Measurements from ENCODE around the gene CAAP1. TPM values are rescaled to one million over a fixed set of nuclear protein-coding genes. Genes with fewer than 3 reads are reported as not detected.

CAAP1 gene
- total RNA-seq, 2 donors from 2014 or later, result 25.1 to 41.6 TPM

GRCh38 chr9:26812217-26812616, 80.4 kb downstream of the CAAP1 start:
- no peak for TF ChIP-seq CTCF (conservative IDR thresholded peaks at IDR 0.05)
- H3K4me1 ChIP-seq (ENCODE audit: control insufficient read depth, insufficient read depth, low read length), result no peaks in the 10 kb centered on the region
- peaks cover 12% of the 10 kb centered on the region for H3K9me3 Mint-ChIP-seq
- DNase-seq, result no peak
- H3K27ac Mint-ChIP-seq, result no peak overlapping the region
- H3K9me3 ChIP-seq (ENCODE audit: control insufficient read depth, low read length), result no peaks in the 10 kb centered on the region
- H3K27me3 Mint-ChIP-seq (ENCODE audit: insufficient read depth), result no peaks in the 10 kb centered on the region
- H3K4me1 Mint-ChIP-seq, result peaks cover 4% of the 10 kb centered on the region
- no peaks in the 10 kb centered on the region for H3K27me3 ChIP-seq (ENCODE audit: control insufficient read depth, insufficient read depth, low read length, poor library complexity, severe bottlenecking)
- no peaks in the 10 kb centered on the region for H3K36me3 ChIP-seq (ENCODE audit: control insufficient read depth, insufficient read depth, low read length)
- WGBS, 2 experiments (ENCODE audit: insufficient coverage in 1 of 2, insufficient read length in 1 of 2), result 78 to 100% methylated on average over 1 to 3 of the region's 3 CpGs
- H3K36me3 Mint-ChIP-seq (ENCODE audit: low read depth), result no peaks in the 10 kb centered on the region
- no peak overlapping the region for H3K27ac ChIP-seq (ENCODE audit: low read depth, low read length)
- H3K9ac ChIP-seq (ENCODE audit: extremely low read depth, low read length, poor library complexity, severe bottlenecking), result no peak overlapping the region
- no peak overlapping the region for H3K4me3 Mint-ChIP-seq
- H3K4me3 ChIP-seq (ENCODE audit: low read length), result no peak overlapping the region

- Mint-ChIP-seq H3K4me3 (no peak overlapping the region), H3K9me3 (peaks cover 12% of the 10 kb centered on the region), H3K4me1 (peaks cover 5% of the 10 kb centered on the region), H3K36me3 (ENCODE audit: low read depth) (no peaks in the 10 kb centered on the region), H3K27ac (no peak overlapping the region), H3K27me3 (ENCODE audit: insufficient read depth) (no peaks in the 10 kb centered on the region)
- no peaks in the 10 kb centered on the region for H3K27me3 ChIP-seq (ENCODE audit: control insufficient read depth, insufficient read depth, low read length, poor library complexity, severe bottlenecking)
- DNase-seq, result no peak
- no peak for TF ChIP-seq CTCF (conservative IDR thresholded peaks at IDR 0.05)
- H3K9ac ChIP-seq (ENCODE audit: extremely low read depth, low read length, poor library complexity, severe bottlenecking), result no peak overlapping the region
- no peaks in the 10 kb centered on the region for H3K4me1 ChIP-seq (ENCODE audit: control insufficient read depth, insufficient read depth, low read length)
- no peak overlapping the region for H3K4me3 ChIP-seq (ENCODE audit: low read length)
- H3K36me3 ChIP-seq (ENCODE audit: control insufficient read depth, insufficient read depth, low read length), result no peaks in the 10 kb centered on the region
- H3K9me3 ChIP-seq (ENCODE audit: control insufficient read depth, low read length), result no peaks in the 10 kb centered on the region
- no peak overlapping the region for H3K27ac ChIP-seq (ENCODE audit: low read depth, low read length)
These were observed 81.5 kb downstream of the CAAP1 start for GRCh38 chr9:26811106-26811505.

GRCh38 chr9:26809795-26810194, 82.8 kb downstream of the CAAP1 start:
- Histone ChIP-seq H3K4me3 (ENCODE audit: low read length) (no peak overlapping the region), H3K9ac (ENCODE audit: extremely low read depth, low read length, poor library complexity, severe bottlenecking) (no peak overlapping the region), H3K9me3 (ENCODE audit: control insufficient read depth, low read length) (no peaks in the 10 kb centered on the region), H3K27me3 (ENCODE audit: control insufficient read depth, insufficient read depth, low read length, poor library complexity, severe bottlenecking) (no peaks in the 10 kb centered on the region), H3K4me1 (ENCODE audit: control insufficient read depth, insufficient read depth, low read length) (no peaks in the 10 kb centered on the region), H3K36me3 (ENCODE audit: control insufficient read depth, insufficient read depth, low read length) (no peaks in the 10 kb centered on the region), H3K27ac (ENCODE audit: low read depth, low read length) (no peak overlapping the region)
- peaks cover 5% of the 10 kb centered on the region for H3K4me1 Mint-ChIP-seq
- 92% methylated on average over 1 of the region's 1 CpG; no CpG with 5 or more reads in 1 of the 2 experiments for WGBS, 2 experiments (ENCODE audit: insufficient coverage in 1 of 2, insufficient read length in 1 of 2)
- no peak overlapping the region for H3K4me3 Mint-ChIP-seq
- no peaks in the 10 kb centered on the region for H3K27me3 Mint-ChIP-seq (ENCODE audit: insufficient read depth)
- H3K9me3 Mint-ChIP-seq, result peaks cover 8% of the 10 kb centered on the region
- no peaks in the 10 kb centered on the region for H3K36me3 Mint-ChIP-seq (ENCODE audit: low read depth)
- TF ChIP-seq CTCF (conservative IDR thresholded peaks at IDR 0.05), result no peak
- H3K27ac Mint-ChIP-seq, result no peak overlapping the region
- DNase-seq, result no peak
